Astrocyte (in vitro differentiated cells and primary cell): Measurements from ENCODE around the gene CARTPT. TPM values are rescaled to one million over a fixed set of nuclear protein-coding genes. Genes with fewer than 3 reads are reported as not detected.

Experiments
- DNase-seq: peaks from one replicate; pipeline ENCODE4 v3.0.0-alpha.2; 2010; ENCODE audit warnings: low read depth
- FAIRE-seq: peaks from 2 replicates; lab custom pipeline; 2011; peaks lifted over from hg19 to GRCh38; lab: Jason Lieb, UNC
- H2AFZ ChIP-seq: 2 replicates; pipeline ENCODE4 v1.6.0; 2012; ENCODE audit warnings: low read depth, low read length, inconsistent platforms
- H3K27ac ChIP-seq: 2 replicates; pipeline ENCODE4 v1.5.1; 2011; ENCODE audit warnings: low read depth, low read length, inconsistent platforms
- H3K27me3 ChIP-seq: 2 replicates; pipeline ENCODE4 v1.6.0; 2011; ENCODE audit warnings: low read length, inconsistent platforms; ENCODE audit not compliant: insufficient read depth
- H3K36me3 ChIP-seq: 2 replicates; pipeline ENCODE4 v1.5.1; 2011; ENCODE audit warnings: low read length, inconsistent platforms; ENCODE audit not compliant: insufficient read depth
- H3K4me1 ChIP-seq: 2 replicates; pipeline ENCODE4 v1.5.1; 2011; ENCODE audit warnings: low read length, inconsistent platforms; ENCODE audit not compliant: insufficient read depth
- H3K4me2 ChIP-seq: 2 replicates; pipeline ENCODE4 v1.6.0; 2012; ENCODE audit warnings: low read length, inconsistent platforms
- H3K4me3 ChIP-seq: 2 replicates; pipeline ENCODE4 v1.5.1; 2011; ENCODE audit warnings: low read depth, mild to moderate bottlenecking, low read length, inconsistent platforms; ENCODE audit not compliant: insufficient read depth
- H3K79me2 ChIP-seq: 2 replicates; pipeline ENCODE4 v1.6.0; 2012; ENCODE audit warnings: mild to moderate bottlenecking, low read length, inconsistent platforms; ENCODE audit not compliant: insufficient read depth
- H3K9ac ChIP-seq: 2 replicates; pipeline ENCODE4 v1.6.0; 2012; ENCODE audit warnings: mild to moderate bottlenecking, low read length, inconsistent platforms
- H3K9me3 ChIP-seq: 2 replicates; pipeline ENCODE4 v1.5.1; 2012; ENCODE audit warnings: low read depth, mild to moderate bottlenecking, low read length, inconsistent platforms; ENCODE audit not compliant: insufficient read depth
- H4K20me1 ChIP-seq: 2 replicates; pipeline ENCODE4 v1.6.0; 2012; ENCODE audit warnings: low read length, inconsistent platforms; ENCODE audit not compliant: insufficient read depth
- H3K27ac Mint-ChIP-seq: one replicate; pipeline ENCODE4 v1.8.0; 2021; ENCODE audit warnings: mild to moderate bottlenecking, mixed read lengths; ENCODE audit not compliant: unreplicated experiment
- H3K27me3 Mint-ChIP-seq: one replicate; pipeline ENCODE4 v1.8.0; 2021; ENCODE audit warnings: low read depth, mixed read lengths; ENCODE audit not compliant: unreplicated experiment
- H3K36me3 Mint-ChIP-seq: one replicate; pipeline ENCODE4 v1.8.0; 2021; ENCODE audit warnings: low read depth, mixed read lengths; ENCODE audit not compliant: unreplicated experiment
- H3K4me1 Mint-ChIP-seq: one replicate; pipeline ENCODE4 v1.8.0; 2021; ENCODE audit warnings: low read depth, mixed read lengths; ENCODE audit not compliant: unreplicated experiment
- H3K4me3 Mint-ChIP-seq: one replicate; pipeline ENCODE4 v1.8.0; 2021; ENCODE audit warnings: mild to moderate bottlenecking, moderate library complexity, mixed read lengths; ENCODE audit not compliant: unreplicated experiment
- H3K9me3 Mint-ChIP-seq: one replicate; pipeline ENCODE4 v1.8.0; 2021; ENCODE audit warnings: mild to moderate bottlenecking, mixed read lengths; ENCODE audit not compliant: unreplicated experiment
- EZH2 ChIP-seq: IDR thresholded peaks from 2 replicates; pipeline ENCODE4 v1.6.1; 2012; ENCODE audit warnings: mild to moderate bottlenecking, low read length, inconsistent platforms; ENCODE audit not compliant: insufficient read depth
- total RNA-seq: library from RNA; stranded (reverse); gene quantifications from 2 replicates; pipeline ENCODE4 v1.2.1, GENCODE V29; 2021
- TF ChIP-seq, protein P1 (sequence below): IDR thresholded peaks from 2 replicates; pipeline ENCODE4 v1.5.1; 2011; ENCODE audit warnings: low read depth, mild to moderate bottlenecking, inconsistent platforms, low read length, moderate library complexity; ENCODE audit not compliant: insufficient read depth

CARTPT gene
- total RNA-seq, 1 donor from 2014 or later: not detected

DNA sequence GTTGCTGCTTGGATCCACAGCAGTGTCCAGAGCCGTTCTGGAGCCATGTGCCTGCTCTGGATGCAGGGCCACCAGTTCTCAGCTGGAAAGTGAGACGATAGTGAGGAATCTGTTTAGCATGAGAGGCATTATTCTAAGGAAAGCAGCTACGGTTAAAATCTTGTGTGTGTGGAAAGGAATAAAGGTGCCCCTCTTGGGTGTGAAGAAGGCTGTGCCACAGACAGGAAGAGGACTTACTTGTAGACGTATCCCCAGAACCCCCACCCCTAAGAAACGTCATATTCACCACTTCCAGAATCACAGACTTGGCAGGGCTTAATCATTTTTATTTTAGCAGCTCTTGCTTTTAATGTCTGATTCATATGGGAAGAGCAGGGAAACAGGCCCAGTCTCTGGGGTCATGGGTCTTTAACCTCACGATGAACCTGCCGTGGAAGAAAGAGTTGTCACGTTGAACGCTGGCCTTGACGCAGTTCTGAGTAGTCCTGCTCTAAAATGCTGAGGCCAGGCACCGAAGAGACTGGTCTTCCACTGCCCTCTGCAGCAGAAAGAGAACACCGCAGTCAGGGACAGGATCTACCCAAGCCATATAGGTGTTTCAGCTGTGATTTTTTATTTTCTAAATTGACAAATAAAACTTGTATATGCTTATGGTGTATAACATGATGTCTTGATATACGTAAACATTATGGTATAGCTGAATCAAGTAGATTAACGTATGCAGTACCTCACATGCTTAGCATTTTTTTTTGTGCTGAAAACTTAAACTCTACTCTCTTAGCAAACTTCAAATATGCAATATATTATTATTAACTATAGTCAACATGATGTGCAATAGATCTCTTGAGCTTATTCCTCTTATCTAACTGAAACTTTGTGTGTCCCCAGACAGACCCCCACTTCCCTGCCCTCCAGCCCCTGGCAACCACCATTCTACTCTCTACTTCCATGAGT is 38.8 kb downstream of the CARTPT start:
- H3K27ac Mint-ChIP-seq: no peak overlapping the region
- Histone ChIP-seq H3K27ac (no peak overlapping the region), H3K4me2 (peak overlapping the region; percentile 79), H3K9ac (peak overlapping the region; percentile 19), H3K9me3 (no peaks in the 10 kb centered on the region), H3K27me3 (peaks cover 7% of the 10 kb centered on the region), H3K4me1 (no peaks in the 10 kb centered on the region), H3K4me3 (peak overlapping the region; percentile 33), H3K79me2 (no peaks in the 10 kb centered on the region), H3K36me3 (no peaks in the 10 kb centered on the region), H4K20me1 (no peaks in the 10 kb centered on the region), H2AFZ (peak overlapping the region; percentile 52)
- no peaks in the 10 kb centered on the region for H3K9me3 Mint-ChIP-seq
- H3K4me1 Mint-ChIP-seq: no peaks in the 10 kb centered on the region
- no peak for TF ChIP-seq EZH2
- TF ChIP-seq, protein P1, sequence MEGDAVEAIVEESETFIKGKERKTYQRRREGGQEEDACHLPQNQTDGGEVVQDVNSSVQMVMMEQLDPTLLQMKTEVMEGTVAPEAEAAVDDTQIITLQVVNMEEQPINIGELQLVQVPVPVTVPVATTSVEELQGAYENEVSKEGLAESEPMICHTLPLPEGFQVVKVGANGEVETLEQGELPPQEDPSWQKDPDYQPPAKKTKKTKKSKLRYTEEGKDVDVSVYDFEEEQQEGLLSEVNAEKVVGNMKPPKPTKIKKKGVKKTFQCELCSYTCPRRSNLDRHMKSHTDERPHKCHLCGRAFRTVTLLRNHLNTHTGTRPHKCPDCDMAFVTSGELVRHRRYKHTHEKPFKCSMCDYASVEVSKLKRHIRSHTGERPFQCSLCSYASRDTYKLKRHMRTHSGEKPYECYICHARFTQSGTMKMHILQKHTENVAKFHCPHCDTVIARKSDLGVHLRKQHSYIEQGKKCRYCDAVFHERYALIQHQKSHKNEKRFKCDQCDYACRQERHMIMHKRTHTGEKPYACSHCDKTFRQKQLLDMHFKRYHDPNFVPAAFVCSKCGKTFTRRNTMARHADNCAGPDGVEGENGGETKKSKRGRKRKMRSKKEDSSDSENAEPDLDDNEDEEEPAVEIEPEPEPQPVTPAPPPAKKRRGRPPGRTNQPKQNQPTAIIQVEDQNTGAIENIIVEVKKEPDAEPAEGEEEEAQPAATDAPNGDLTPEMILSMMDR: peak; percentile 90
- FAIRE-seq (no peak), DNase-seq (peak; percentile 53)
- no peaks in the 10 kb centered on the region for H3K27me3 Mint-ChIP-seq
- no peaks in the 10 kb centered on the region for H3K36me3 Mint-ChIP-seq
- H3K4me3 Mint-ChIP-seq: no peak overlapping the region

DNA sequence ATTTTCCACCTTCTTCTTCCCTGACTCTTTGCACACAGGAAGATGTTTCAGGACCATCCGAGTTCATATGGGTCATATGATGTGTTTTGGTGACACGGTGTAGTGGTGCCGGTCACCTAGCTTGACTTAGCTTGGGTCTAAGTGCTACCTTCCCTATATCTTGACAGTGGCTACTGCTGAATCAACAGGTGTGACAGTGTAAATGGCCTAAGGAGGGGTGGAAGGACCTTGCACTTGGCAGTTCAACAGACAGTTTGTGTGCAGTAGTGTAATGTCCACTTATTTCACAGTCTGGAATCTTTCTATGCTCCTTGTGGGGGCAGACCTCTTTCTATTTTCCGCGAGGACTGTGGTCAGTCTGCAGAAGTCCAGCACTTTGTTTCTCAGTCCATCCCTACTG is 43.8 kb downstream of the CARTPT start:
- Histone ChIP-seq H3K4me2 (no peak overlapping the region), H3K9me3 (no peaks in the 10 kb centered on the region), H3K9ac (no peak overlapping the region), H3K36me3 (no peaks in the 10 kb centered on the region), H3K4me1 (no peaks in the 10 kb centered on the region), H4K20me1 (no peaks in the 10 kb centered on the region), H3K27ac (no peak overlapping the region), H2AFZ (no peak overlapping the region), H3K79me2 (no peaks in the 10 kb centered on the region), H3K4me3 (no peak overlapping the region), H3K27me3 (peaks cover 11% of the 10 kb centered on the region)
- Mint-ChIP-seq H3K27me3 (no peaks in the 10 kb centered on the region), H3K27ac (no peak overlapping the region), H3K4me3 (no peak overlapping the region), H3K9me3 (no peaks in the 10 kb centered on the region), H3K36me3 (no peaks in the 10 kb centered on the region), H3K4me1 (peaks cover 7% of the 10 kb centered on the region)
- DNase-seq (no peak), FAIRE-seq (no peak)
- TF ChIP-seq EZH2: no peak
- TF ChIP-seq, protein P1: no peak

DNA sequence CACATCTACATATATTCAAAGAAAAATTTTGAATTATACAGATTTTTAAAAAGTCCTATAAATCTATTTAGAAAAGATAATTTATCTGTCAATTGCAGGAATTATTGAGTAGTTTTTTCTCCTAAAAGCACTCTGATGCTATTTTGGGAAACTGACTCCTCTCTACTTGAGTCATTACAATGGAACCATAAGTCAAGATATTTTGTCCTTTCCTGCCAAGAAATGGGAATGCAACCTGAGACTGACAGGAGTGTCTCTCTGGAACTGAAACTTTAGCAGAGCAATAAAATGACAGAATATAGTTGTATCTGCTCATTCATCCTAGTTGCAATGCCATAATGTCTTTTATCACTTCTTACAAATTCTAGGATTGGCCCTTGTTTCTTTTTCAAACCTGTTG is 48.6 kb downstream of the CARTPT start:
- H3K27me3 Mint-ChIP-seq: no peaks in the 10 kb centered on the region
- H3K27ac Mint-ChIP-seq: no peak overlapping the region
- Histone ChIP-seq H3K4me2 (no peak overlapping the region), H2AFZ (no peak overlapping the region), H3K36me3 (no peaks in the 10 kb centered on the region), H3K27ac (no peak overlapping the region), H3K4me1 (no peaks in the 10 kb centered on the region), H4K20me1 (no peaks in the 10 kb centered on the region), H3K4me3 (no peak overlapping the region), H3K9ac (no peak overlapping the region), H3K27me3 (peaks cover 6% of the 10 kb centered on the region), H3K79me2 (no peaks in the 10 kb centered on the region), H3K9me3 (no peaks in the 10 kb centered on the region)
- H3K4me3 Mint-ChIP-seq: no peak overlapping the region
- H3K4me1 Mint-ChIP-seq: peaks cover 9% of the 10 kb centered on the region
- H3K9me3 Mint-ChIP-seq: no peaks in the 10 kb centered on the region
- H3K36me3 Mint-ChIP-seq: no peaks in the 10 kb centered on the region
- DNase-seq: peak; percentile 39
- no peak for FAIRE-seq
- no peak for TF ChIP-seq EZH2
- TF ChIP-seq, protein P1: no peak
